GM11168 (cell line): ENCODE results near the gene STK24.

Source experiments
- in situ Hi-C: fragments of 300-500 bp; cut with MboI; formaldehyde crosslinking; loops from one replicate; pipeline ENCODE4 v1.12.0; 2022; ENCODE audit warnings: low sequenced_read_pairs; ENCODE audit not compliant: unreplicated experiment

Gene STK24

DNA sequence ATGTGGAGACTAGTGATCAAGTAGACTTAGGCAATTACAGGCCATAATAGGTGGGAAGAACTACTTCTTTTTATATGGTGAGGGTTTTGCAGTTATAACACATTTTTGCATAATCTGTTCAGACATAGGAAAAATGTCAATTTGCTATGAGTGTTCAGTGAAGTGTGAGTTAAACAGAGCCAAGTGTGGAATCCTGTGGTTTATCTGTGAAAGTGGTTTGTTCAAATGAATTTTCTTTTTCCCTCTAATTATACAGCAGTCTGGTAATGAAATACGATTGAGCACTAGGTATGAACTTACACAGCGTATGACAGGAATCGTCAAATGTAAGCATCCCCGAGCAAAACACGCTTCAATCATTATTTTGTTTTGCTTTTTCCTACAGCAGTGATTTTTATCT lies 178.3 kb downstream of the STK24 start:
- in situ Hi-C loops: no loop called here

DNA sequence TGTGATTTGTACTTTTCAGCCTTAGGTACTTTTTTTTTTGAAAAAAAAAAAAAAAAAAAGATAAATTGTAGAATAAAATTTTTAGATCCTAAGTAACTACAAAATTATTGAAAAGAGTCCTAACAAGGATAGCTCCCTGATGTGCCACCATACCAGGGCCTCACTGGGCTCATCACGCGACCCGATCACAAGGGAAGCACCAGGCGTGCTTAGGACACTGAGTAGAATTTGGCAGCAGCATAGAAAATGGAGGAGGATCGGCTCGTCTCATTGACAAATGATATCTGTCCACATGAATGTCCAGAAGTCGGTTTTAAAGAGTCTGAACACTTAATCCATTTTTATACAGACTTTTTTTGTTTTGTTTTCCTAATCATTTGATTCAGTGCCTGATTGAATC lies 179.0 kb downstream of the STK24 start:
- in situ Hi-C loops: no loop called here

DNA sequence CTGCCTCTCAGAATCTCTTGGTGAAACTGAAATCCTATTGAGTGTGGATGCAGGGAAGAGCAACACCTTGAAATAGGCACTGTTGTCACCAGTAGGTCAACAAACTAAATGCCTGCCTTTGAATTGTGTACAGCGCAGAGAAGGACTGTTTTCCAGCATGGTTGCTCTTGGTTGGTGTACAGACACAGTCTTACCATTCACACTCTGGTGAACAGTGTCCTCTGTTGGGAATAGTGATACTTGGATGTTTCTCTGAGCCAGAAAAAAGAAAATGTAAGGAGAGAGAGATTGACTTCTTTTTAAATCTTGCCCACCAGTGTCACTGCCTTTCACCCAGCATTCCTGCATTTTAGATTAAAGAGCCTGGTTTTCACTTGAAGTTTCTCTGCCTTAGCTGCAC lies 179.7 kb downstream of the STK24 start:
- in situ Hi-C loops: no loop called here

DNA sequence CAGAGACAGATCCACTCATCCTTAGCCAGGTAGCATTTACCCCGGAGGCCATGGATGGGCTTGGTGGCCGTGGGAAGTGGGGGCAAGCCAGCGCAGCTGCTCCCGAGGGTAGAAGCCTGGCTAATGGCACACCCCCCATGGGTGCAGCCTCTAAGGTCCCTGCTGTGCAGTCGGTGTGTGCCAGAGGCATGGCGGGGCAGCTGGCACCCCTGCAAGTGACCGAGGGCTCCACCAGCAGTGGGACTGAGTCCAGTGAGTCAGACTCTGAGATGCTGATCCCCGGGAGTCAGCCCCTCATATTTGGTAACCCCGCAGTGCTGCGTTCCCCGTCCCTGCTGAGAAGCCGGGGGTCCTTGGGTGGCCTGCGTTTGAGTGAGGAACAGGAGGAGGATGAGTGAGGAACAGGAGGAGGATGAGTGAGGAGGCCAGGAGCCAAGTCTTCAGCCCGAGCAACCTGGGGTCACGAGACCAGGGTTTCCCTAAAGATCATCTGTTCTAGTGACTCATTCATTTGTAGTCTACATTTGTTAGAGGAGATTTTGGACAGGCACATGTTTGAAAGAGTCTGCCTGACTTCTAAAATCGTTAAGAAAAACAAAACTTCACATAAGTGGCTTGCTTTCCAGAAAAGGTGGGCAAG lies 180.7 kb downstream of the STK24 start:
- in situ Hi-C loops: no loop called here
